ENCODE data around the gene CLEC4D. TPM values are rescaled to one million over a fixed set of nuclear protein-coding genes. Genes with fewer than 3 reads are reported as not detected.
"Not testable (repeated sequence)": the region's sequence is repeated elsewhere in the genome, so short reads cannot be mapped to it uniquely, and the experiment has no call there.

CLEC4D gene
- total RNA-seq = 0.24 TPM

GRCh38 chr12:8513256-8513655 lies at the start of gene CLEC4D:
TSS of gene CLEC4D (plus strand) at chr12:8513503. CDS start at chr12:8513733, 230 bp downstream.
- no peak for ATAC-seq

DNA sequence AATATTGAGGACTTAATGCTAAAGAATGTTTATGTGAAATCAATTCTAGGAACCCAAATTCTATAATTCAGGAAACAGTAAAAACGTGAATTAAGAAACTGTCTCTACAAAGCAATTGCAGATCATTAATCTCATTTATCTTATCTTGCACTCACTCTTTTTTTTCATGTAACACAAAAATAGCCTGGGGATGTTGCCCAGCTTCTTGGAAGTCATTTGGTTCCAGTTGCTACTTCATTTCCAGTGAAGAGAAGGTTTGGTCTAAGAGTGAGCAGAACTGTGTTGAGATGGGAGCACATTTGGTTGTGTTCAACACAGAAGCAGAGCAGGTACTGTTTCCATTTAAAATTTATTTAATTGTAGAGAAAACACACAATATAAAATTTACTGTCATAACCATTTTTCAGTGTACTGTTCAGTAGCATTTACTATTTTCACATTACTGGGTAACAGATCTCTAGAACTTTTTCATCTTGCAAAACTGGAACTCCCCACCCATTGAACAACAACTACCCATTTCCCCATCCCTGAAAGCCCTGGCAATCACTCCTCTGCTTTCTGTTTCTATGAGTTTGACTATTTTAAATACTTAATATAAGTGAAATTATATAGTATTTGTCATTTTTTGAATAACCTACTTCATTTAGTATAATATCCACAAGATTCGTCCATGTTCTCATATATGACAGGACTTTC lies 47.9 kb upstream of the CLEC4D start:
- ATAC-seq = no peak

GRCh38 chr12:8466241-8466640 lies 47.1 kb upstream of the CLEC4D start:
- no peak for ATAC-seq

DNA sequence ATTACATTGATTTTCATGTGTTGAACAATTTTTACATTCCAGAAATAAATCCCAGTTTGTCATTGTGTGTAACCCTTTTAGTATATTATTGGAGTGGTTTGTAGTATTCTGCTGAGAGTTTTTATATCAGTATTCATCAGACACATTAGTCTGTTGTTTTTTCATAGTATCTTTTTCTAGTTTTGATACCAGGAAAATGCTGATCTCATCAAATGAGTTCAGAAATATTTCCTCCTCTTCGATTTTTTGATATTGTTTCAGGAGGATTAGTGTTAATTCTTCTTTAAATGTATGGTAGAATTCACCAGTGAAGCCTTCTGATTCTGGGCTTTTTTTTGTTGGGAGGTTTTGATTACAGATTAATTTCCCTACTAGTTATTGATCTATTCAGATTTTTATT lies 42.2 kb upstream of the CLEC4D start:
- no peak for ATAC-seq

DNA sequence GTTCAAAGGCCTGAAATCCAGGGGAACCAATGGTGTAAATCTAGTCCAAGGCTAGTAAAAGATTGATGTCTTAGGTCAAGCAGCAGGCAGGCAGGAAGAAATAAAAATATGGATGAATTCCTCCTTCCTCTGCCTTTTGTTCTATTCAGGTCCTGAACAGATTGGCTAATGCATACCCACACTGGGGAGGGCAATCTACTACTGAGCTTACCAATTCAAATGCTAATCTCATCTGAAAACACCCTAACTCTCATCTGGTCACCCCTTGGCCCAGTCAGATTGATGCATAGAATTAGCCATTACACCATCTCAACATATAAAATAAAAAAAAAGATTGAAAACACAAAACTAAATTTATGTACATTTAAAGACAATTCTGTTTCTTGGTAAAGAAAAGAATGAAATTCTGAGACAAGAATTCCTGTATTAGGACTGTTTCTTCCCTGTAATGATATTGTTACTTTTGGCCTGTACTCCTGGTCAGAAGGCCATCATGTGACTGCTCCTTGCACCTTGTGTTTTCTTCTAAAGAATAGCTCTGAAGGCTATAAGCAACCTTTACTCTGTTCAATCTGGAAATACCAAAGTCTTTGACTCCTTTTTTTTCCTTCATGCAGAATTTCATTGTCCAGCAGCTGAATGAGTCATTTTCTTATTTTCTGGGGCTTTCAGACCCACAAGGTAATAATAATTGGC lies 37.6 kb upstream of the CLEC4D start:
- no peak for ATAC-seq

DNA sequence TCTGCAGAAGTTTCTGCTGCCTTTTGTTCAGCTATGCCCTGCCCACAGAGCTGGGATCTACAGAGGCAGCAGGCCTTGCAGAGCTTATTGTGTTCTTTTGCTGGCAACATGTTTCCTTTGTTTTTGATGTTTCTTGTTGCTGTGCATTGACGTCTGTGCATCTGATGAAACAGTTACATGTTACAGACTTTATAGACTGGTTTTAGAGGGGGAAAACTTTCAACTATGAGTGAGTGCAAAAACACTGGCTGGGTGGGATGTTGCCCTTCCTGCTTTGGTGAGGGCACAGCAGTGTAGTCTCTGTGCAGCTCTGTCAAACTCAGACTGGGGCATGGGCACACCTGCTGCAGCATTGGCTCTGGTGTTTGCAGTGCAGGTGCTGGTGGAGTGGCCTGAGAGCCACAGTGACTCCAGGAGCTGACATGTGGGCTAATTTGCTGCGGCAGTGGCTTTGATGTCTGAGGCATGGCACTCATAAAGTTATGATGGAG lies 30.7 kb upstream of the CLEC4D start:
- ATAC-seq = no peak

DNA sequence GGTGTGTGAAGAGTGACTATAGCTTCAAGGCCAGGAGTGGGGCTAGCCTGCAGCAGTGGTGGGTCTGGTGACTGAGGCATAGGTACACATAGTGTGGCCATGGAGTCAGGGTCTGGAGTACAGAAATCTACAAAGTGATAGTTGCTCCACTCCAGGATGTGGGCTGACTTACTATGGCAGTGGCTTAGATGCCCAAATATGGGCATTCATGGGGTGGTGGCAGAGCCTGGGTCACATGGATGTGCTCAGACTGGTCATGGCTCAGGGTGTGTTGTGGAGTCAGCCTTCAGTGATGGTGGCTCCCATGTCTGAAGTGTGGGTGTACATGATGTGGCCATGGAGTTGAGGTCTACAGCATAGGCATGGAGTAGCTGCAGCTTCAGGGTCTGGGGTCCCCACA lies 30.2 kb upstream of the CLEC4D start:
- ATAC-seq = peak; percentile 26

GRCh38 chr12:8491646-8492530 lies 21.4 kb upstream of the CLEC4D start:
- no peak for ATAC-seq

DNA sequence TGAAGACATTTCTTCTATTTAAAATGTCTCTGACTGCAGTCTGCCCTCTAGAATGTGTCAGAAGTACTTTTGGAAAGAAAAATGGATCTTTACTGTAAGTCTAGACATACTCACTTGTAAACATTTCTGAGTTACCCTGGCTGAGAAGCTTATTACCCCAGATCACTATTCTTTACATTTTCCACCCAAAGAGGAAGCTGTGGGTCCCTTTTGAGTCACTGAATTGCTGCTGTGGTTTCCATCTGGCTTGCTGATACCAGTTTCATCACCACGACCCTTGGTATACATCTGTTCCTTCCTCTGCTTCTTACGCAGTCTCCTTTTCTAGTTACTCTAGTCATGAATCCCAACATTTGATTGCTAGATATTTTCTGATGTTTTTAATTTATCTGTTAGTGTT lies 20.2 kb upstream of the CLEC4D start:
- peak; percentile 36 for ATAC-seq

GRCh38 chr12:8495671-8496070 lies 17.6 kb upstream of the CLEC4D start:
- ATAC-seq = not testable (repeated sequence)

GRCh38 chr12:8496074-8496473 lies 17.2 kb upstream of the CLEC4D start:
- ATAC-seq = not testable (repeated sequence)

- ATAC-seq = no peak
These were observed 13.7 kb upstream of the CLEC4D start for GRCh38 chr12:8499616-8500015.

DNA sequence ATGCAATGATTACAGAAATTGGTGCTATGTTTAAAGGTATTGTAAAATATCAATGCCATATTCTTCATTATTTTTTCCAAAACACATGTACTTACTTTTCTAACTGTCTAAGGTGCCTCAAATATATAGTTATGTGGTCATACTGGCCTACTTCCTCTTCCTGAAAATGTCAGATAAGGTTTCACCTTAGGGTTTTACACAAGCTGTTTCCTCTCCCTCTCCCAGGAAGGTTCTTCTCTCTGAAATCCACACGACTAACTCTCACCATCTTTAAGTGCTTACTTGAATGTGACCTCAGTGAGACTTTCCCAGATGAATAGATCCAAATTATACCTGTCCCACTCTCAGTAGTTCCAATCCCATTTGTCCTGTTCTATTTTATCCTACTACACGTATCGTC lies 11.6 kb upstream of the CLEC4D start:
- no peak for ATAC-seq

DNA sequence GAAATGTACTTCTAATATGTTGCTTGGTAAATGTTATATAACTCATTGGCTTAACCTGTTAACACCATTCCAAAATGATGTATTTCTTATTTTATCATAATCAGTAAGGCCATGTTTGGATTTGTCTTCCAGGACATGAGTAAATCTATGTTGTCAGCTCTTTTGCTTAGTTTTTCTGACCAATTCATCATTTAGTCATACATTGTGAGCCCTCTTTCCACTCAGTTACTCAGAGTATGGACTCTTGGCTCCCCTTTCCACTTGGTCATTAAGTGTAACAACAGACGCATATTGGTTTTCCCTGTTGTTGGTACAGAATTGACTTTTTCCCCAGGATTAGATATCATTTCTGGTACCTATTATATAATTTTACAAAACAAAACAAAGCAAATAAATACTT lies 9.0 kb upstream of the CLEC4D start:
- ATAC-seq = no peak

- ATAC-seq = no peak
These were observed 5.7 kb upstream of the CLEC4D start for GRCh38 chr12:8507596-8507995.

GRCh38 chr12:8508223-8508622 lies 5.1 kb upstream of the CLEC4D start:
- ATAC-seq = no peak

DNA sequence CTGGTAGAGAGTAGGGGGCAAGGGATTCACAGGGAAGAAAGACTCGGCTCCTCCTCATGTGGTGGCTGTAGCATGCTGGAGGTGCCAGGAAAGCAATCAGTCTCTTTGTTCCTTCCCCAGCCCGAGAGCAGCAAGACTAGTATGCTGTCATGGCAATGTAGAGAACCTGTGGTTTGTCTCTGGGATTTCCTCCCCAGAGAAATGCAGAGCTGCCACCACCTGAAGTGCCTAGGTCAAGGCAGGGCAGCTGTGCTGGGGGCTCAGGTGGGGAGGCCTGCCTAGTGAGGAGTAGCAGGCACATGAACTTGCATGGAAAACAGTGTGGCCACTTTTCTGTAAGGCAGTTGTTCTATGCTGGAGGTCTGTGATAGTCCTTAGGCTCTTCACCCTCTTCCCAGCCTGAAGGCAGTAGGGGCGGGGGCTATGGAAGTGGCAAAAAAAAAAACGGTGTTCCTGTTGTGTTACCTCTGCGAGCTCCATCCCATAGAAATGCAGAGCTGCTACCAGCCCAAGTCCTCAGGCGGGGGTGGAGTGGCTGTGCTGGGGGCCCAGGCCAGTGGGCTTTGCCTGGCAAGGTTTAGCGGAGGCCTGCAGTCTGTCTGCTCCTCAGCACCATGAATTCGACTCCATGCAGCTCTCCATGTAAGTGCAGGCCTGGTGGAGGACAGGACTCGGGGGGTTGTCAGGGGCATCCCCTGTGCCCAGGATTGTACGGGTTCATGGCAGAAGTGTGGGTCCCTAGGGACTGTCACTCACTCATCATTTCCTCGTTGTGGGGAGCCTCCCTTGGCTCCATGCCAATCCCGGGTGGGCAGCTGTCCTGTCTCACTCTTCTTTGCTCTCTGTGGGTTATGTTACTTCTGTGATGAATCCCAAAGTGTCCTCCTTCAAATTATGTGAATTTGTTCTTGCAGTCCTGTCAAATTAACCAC lies 4.1 kb upstream of the CLEC4D start:
- no peak for ATAC-seq

DNA sequence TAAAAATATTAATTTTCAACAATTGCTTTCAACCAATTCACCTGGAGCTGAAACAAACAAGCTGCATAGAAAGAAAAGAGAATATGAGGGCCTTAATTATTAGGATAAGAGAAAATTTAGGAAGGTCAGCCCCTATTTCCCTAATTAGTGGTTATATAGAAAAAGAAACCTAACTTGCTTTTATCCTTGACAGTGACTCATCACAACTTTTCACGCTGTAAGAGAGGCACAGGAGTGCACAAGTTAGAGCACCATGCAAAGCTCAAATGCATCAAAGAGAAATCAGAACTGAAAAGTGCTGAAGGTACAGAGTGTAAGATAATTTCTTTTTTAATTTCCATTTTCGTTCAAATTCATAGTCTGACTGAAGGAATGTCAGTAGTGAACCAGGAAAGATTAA lies 4.7 kb downstream of the CLEC4D start:
- ATAC-seq = no peak

- ATAC-seq = no peak
These were observed 5.9 kb downstream of the CLEC4D start for GRCh38 chr12:8519171-8519570.

- ATAC-seq = no peak
These were observed 14.2 kb downstream of the CLEC4D start for GRCh38 chr12:8527250-8528130.

- ATAC-seq = no peak
These were observed 18.7 kb downstream of the CLEC4D start for GRCh38 chr12:8532045-8532444.
